ENCODE results near the gene KLF13.

Gene KLF13

GRCh38 chr15:31346367-31347066, 19.9 kb downstream of the KLF13 start:
- Histone ChIP-seq H3K9me3 (replicated peaks in 1 of 11) (no peaks in the 10 kb centered on the region), H4K20me1 (peaks cover 100% of the 10 kb centered on the region in 11 experiments), H3K4me1 (peaks cover 99 to 100% (median 100%) of the 10 kb centered on the region in 10 experiments), H3K4me2 (peak overlapping the region; percentile 86 to 99 (median 94)), H3K27me3 (no peaks in the 10 kb centered on the region), H3K27ac (peak overlapping the region in 9 of 11 experiments; percentile 16 to 58 (median 46); a peak in 13 of 22 replicates), H3K4me3 (no peak overlapping the region; a peak in 1 of 20 replicates), H3K9ac (peak overlapping the region in 10 of 11 experiments; percentile 26 to 67 (median 56); a peak in 16 of 22 replicates), H3K36me3 (peaks cover 13 to 57% (median 32%) of the 10 kb centered on the region in 11 experiments; a peak in 21 of 22 replicates)
- TF ChIP-seq Cebpa-rat (IDR thresholded peaks at IDR 0.05): no peak

GRCh38 chr15:31347067-31347975, 20.7 kb downstream of the KLF13 start:
- H3K36me3 ChIP-seq: peaks cover 13 to 53% (median 32%) of the 10 kb centered on the region in 11 experiments; a peak in 21 of 22 replicates

GRCh38 chr15:31347981-31348803, 21.6 kb downstream of the KLF13 start:
- Histone ChIP-seq H3K9ac (peak overlapping the region in 4 of 11 experiments; percentile 7 to 19 (median 10); a peak in 4 of 22 replicates), H3K4me1 (peaks cover 99 to 100% (median 100%) of the 10 kb centered on the region in 10 experiments)

More at GRCh38 chr15:31347067-31347975, 20.7 kb downstream of the KLF13 start:
- H3K27me3 ChIP-seq: no peaks in the 10 kb centered on the region
- H3K4me3 ChIP-seq: no peak overlapping the region
- no peak for TF ChIP-seq Cebpa-rat (IDR thresholded peaks at IDR 0.05)
- H3K9ac ChIP-seq: peak overlapping the region in 6 of 11 experiments; percentile 12 to 61 (median 26); a peak in 7 of 22 replicates
- peaks cover 99 to 100% (median 100%) of the 10 kb centered on the region in 11 experiments for H4K20me1 ChIP-seq
- peaks cover 99 to 100% (median 100%) of the 10 kb centered on the region in 10 experiments for H3K4me1 ChIP-seq
- peak overlapping the region in 8 of 11 experiments; percentile 11 to 55 (median 31); a peak in 9 of 22 replicates for H3K27ac ChIP-seq
- no peaks in the 10 kb centered on the region for H3K9me3 ChIP-seq (replicated peaks in 1 of 11)
- H3K4me2 ChIP-seq: peak overlapping the region; percentile 86 to 99 (median 94); a peak in 20 of 22 replicates

GRCh38 chr15:31349233-31350141, 22.9 kb downstream of the KLF13 start:
- peak overlapping the region in 1 of 11 experiments; percentile 11; a peak in 1 of 22 replicates for H3K9ac ChIP-seq
- H3K27me3 ChIP-seq: no peaks in the 10 kb centered on the region
- no peaks in the 10 kb centered on the region for H3K9me3 ChIP-seq (replicated peaks in 1 of 11)
- no peak for TF ChIP-seq Cebpa-rat (IDR thresholded peaks at IDR 0.05)
- H3K36me3 ChIP-seq: peaks cover 13 to 57% (median 34%) of the 10 kb centered on the region in 11 experiments; a peak in 21 of 22 replicates
- H3K4me3 ChIP-seq: no peak overlapping the region
- peak overlapping the region in 5 of 11 experiments; percentile 14 to 55 (median 29); a peak in 5 of 22 replicates for H3K27ac ChIP-seq
- peaks cover 96 to 100% (median 100%) of the 10 kb centered on the region in 11 experiments for H4K20me1 ChIP-seq
- peak overlapping the region; percentile 38 to 99 (median 94) for H3K4me2 ChIP-seq
- peaks cover 98 to 100% (median 100%) of the 10 kb centered on the region in 10 experiments for H3K4me1 ChIP-seq

More at GRCh38 chr15:31347981-31348803, 21.6 kb downstream of the KLF13 start:
- Histone ChIP-seq H4K20me1 (peaks cover 99 to 100% (median 100%) of the 10 kb centered on the region in 11 experiments), H3K4me3 (no peak overlapping the region), H3K36me3 (peaks cover 13 to 53% (median 32%) of the 10 kb centered on the region in 11 experiments; a peak in 21 of 22 replicates), H3K4me2 (peak overlapping the region in 10 of 11 experiments; percentile 22 to 99 (median 94); a peak in 19 of 22 replicates), H3K9me3 (replicated peaks in 1 of 11) (no peaks in the 10 kb centered on the region), H3K27ac (peak overlapping the region in 4 of 11 experiments; percentile 25 to 55 (median 34); a peak in 6 of 22 replicates), H3K27me3 (no peaks in the 10 kb centered on the region)
- no peak for TF ChIP-seq Cebpa-rat (IDR thresholded peaks at IDR 0.05)

GRCh38 chr15:31350771-31351170, 24.1 kb downstream of the KLF13 start:
- Histone ChIP-seq H4K20me1 (peaks cover 84 to 100% (median 100%) of the 10 kb centered on the region in 11 experiments), H3K4me1 (peaks cover 98 to 100% (median 100%) of the 10 kb centered on the region in 10 experiments), H3K36me3 (peaks cover 23 to 64% (median 42%) of the 10 kb centered on the region in 11 experiments; a peak in 21 of 22 replicates), H3K4me2 (peak overlapping the region; percentile 65 to 99 (median 94)), H3K4me3 (no peak overlapping the region; a peak in 2 of 20 replicates), H3K27me3 (no peaks in the 10 kb centered on the region), H3K9ac (peak overlapping the region in 4 of 11 experiments; percentile 24 to 53 (median 25); a peak in 6 of 22 replicates), H3K9me3 (replicated peaks in 1 of 11) (no peaks in the 10 kb centered on the region), H3K27ac (peak overlapping the region in 7 of 11 experiments; percentile 15 to 92 (median 37); a peak in 10 of 22 replicates)
- TF ChIP-seq Cebpa-rat (IDR thresholded peaks at IDR 0.05): no peak

- no peaks in the 10 kb centered on the region for H3K27me3 ChIP-seq
- H3K4me3 ChIP-seq: peak overlapping the region in 9 of 10 experiments; percentile 3 to 60 (median 47); a peak in 12 of 20 replicates
- H3K27ac ChIP-seq: peak overlapping the region; percentile 84 to 94 (median 89); a peak in 21 of 22 replicates
- H3K9me3 ChIP-seq (replicated peaks in 1 of 11): no peaks in the 10 kb centered on the region
- peaks cover 75 to 100% (median 100%) of the 10 kb centered on the region in 11 experiments for H4K20me1 ChIP-seq
- peak overlapping the region; percentile 72 to 84 (median 79) for H3K9ac ChIP-seq
- H3K36me3 ChIP-seq: peaks cover 23 to 49% (median 39%) of the 10 kb centered on the region in 11 experiments; a peak in 21 of 22 replicates
- H3K4me1 ChIP-seq: peaks cover 98 to 100% (median 100%) of the 10 kb centered on the region in 10 experiments
- TF ChIP-seq Cebpa-rat (IDR thresholded peaks at IDR 0.05): no peak
- H3K4me2 ChIP-seq: peak overlapping the region; percentile 87 to 99 (median 94)
These were observed 25.7 kb downstream of the KLF13 start for GRCh38 chr15:31352339-31352751.

Data from BLaER1 treated with 17β-estradiol and CSF1 and Interleukin-3, amounts not matched to agents 10 nM and 100 nM (cell line).